Pancreas (tissue), 10 donors: ENCODE measurements around the gene CCL2. TPM values are rescaled to one million over a fixed set of nuclear protein-coding genes. Genes with fewer than 3 reads are reported as not detected.

Source experiments
- ATAC-seq, 4 donors: fragments of 200-7000 bp; cut with Tn5 transposase; one replicate each; pipeline versions ENCODE4 v1.8.0 to v1.9.1; 2020; ENCODE audit warnings: mild to moderate bottlenecking in 4 of 4, moderate library complexity in 4 of 4
- DNase-seq, 6 donors: peaks; one replicate each; pipeline ENCODE4 v3.0.0-alpha.2; 2020
- FAIRE-seq: peaks from 2 replicates; lab custom pipeline; 2012; peaks lifted over from hg19 to GRCh38; lab: Jason Lieb, UNC
- H3K27ac ChIP-seq, 4 donors: fragments of 200-600 bp; sonication (generic); 1 replicate in 3 of 4; 2 replicates in 1 of 4; pipeline versions ENCODE4 v1.5.0 to v1.8.0; 2020
- H3K27me3 ChIP-seq, 4 donors: fragments of 200-600 bp; one replicate each; pipeline ENCODE4 v1.8.0; 2021
- H3K36me3 ChIP-seq, 3 donors: fragments of 200-600 bp; sonication (generic) in 1 of 3; one replicate each; pipeline versions ENCODE4 v1.5.0 to v1.8.0; 2020 to 2021
- H3K4me1 ChIP-seq, 3 donors: fragments of 200-600 bp; one replicate each; pipeline ENCODE4 v1.8.0; 2021
- H3K4me3 ChIP-seq, 4 donors: fragments of 200-600 bp; sonication (generic) in 2 of 4; one replicate each; pipeline versions ENCODE4 v1.5.0 to v1.8.0; 2020 to 2021
- H3K9me3 ChIP-seq, 4 donors: fragments of 200-600 bp; one replicate each; pipeline ENCODE4 v1.8.0; 2021
- WGBS, 2 donors: extraction: QIAGEN DNeasy Blood & Tissue Kit; methylation state at CpG; one replicate each; pipeline ENCODE4 v1.1.7; 2013; 5-methylcytosine and 5-hydroxymethylcytosine counted together
- intact Hi-C, 3 donors: fragments of 100-400 bp; cut with DNase I; formaldehyde crosslinking; loops; one replicate each; pipeline versions ENCODE4 v1.11.1 to v1.14.2; 2022
- polyA plus RNA-seq, 2 donors: library from polyadenylated mRNA; stranded (reverse); fragments of 200-250 nt; gene quantifications; one replicate each; pipeline ENCODE4 v1.2.3, GENCODE V29; 2013
- total RNA-seq, 6 donors: library from RNA; stranded (reverse); fragmentation: NEBNext Ultra II Directional in 4 of 6; extraction: Animal tissue kit (Norgen Biotek cat#: 25700) in 4 of 6; gene quantifications; one replicate each; pipeline versions ENCODE4 v1.2.1 to v1.2.4, GENCODE V29; 2021 to 2023
- TF ChIP-seq, protein P1 (sequence below), 4 donors: fragments of 200-600 bp; sonication (generic) in 3 of 4; IDR thresholded peaks; one replicate each; pipeline versions ENCODE4 v1.5.0 to v1.8.0; 2021; ENCODE audit warnings: antibody characterized with exemption in 4 of 4
- donor health status: healthy with polysubstance abuse.
- donor health status: DM: no; HTN: no; CAD: no; lungs with moderate emphysema.
- donor health status: DM: no; HTN: no; CAD: no.
- donor health status: control.
- donor health status: control.
- donor health status: Bipolar disorder and iron deficiency.
- donor health status: DM: yes; HTN: yes; CAD: no.
- donor health status: DM: no; HTN: no; CAD: no.
- donor health status: DM: no; HTN: no; CAD: no.
- donor health status: DM: yes; HTN: yes; CAD: no.

CCL2 gene
- total and polyA plus RNA-seq, 8 donors, result 5.6 to 293 (median 75.5) TPM

DNA sequence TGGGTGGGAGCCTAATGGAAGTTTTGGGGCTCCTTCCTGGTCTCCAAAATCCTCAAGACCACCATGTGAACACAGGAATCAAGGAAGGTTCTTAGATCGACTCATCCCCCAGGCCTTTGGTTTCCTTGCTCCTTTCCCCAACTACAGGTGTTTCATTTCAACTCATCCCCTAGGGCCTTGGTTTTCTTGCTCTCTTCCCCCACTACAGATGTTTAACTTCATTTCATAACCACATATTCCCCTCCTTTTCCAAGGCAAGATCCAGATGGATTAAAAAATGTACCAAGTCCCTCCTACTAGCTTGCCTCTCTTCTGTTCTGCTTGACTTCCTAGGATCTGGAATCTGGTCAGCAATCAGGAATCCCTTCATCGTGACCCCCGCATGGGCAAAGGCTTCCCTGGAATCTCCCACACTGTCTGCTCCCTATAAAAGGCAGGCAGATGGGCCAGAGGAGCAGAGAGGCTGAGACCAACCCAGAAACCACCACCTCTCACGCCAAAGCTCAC, 30.3 kb downstream of the CCL2 start, which contains the start of gene CCL11:
TSS of gene CCL11 (plus strand) at position 457 of the 507 bp plus-strand sequence. CDS start 67 bp downstream, outside the sequence.
- WGBS, 2 donors, result 60 to 64% methylated on average over 4 of the region's 4 CpGs
- TF ChIP-seq, protein P1, sequence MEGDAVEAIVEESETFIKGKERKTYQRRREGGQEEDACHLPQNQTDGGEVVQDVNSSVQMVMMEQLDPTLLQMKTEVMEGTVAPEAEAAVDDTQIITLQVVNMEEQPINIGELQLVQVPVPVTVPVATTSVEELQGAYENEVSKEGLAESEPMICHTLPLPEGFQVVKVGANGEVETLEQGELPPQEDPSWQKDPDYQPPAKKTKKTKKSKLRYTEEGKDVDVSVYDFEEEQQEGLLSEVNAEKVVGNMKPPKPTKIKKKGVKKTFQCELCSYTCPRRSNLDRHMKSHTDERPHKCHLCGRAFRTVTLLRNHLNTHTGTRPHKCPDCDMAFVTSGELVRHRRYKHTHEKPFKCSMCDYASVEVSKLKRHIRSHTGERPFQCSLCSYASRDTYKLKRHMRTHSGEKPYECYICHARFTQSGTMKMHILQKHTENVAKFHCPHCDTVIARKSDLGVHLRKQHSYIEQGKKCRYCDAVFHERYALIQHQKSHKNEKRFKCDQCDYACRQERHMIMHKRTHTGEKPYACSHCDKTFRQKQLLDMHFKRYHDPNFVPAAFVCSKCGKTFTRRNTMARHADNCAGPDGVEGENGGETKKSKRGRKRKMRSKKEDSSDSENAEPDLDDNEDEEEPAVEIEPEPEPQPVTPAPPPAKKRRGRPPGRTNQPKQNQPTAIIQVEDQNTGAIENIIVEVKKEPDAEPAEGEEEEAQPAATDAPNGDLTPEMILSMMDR (IDR thresholded peaks at IDR 0.05), result no peak
- FAIRE-seq (no peak), ATAC-seq (peak in 1 of 4 donors; percentile 38), DNase-seq (no peak)
- no peaks in the 10 kb centered on the region for H3K9me3 ChIP-seq
- H3K27ac ChIP-seq, result no peak within 1 kb of the TSS
- no peaks in the 10 kb centered on the region for H3K27me3 ChIP-seq
- intact Hi-C loops, result no loop called here
- H3K4me1 ChIP-seq, result no peaks in the 10 kb centered on the region
- no peak within 1 kb of the TSS for H3K4me3 ChIP-seq
- H3K36me3 ChIP-seq, result no peaks in the 10 kb centered on the region

DNA sequence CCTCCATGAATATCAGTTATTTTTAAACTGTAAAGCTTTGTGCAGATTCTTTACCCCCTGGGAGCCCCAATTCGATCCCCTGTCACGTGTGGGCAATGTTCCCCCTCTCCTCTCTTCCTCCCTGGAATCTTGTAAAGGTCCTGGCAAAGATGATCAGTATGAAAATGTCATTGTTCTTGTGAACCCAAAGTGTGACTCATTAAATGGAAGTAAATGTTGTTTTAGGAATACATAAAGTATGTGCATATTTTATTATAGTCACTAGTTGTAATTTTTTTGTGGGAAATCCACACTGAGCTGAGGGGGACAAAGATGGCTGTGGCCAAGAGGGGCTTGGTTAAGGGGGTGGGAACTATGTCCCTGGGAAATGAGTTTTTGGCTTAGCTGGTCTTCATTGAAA, 32.8 kb downstream of the CCL2 start:
- Histone ChIP-seq H3K27me3 (no peaks in the 10 kb centered on the region), H3K27ac (no peak overlapping the region), H3K36me3 (no peaks in the 10 kb centered on the region), H3K4me3 (no peak overlapping the region), H3K9me3 (no peaks in the 10 kb centered on the region), H3K4me1 (no peaks in the 10 kb centered on the region)
- 24 to 25% methylated on average over 2 of the region's 2 CpGs for WGBS, 2 donors
- TF ChIP-seq, protein P1 (IDR thresholded peaks at IDR 0.05), result no peak
- no peak for FAIRE-seq
- ATAC-seq, result no peak
- no peak for DNase-seq
- intact Hi-C loops, result no loop called here

DNA sequence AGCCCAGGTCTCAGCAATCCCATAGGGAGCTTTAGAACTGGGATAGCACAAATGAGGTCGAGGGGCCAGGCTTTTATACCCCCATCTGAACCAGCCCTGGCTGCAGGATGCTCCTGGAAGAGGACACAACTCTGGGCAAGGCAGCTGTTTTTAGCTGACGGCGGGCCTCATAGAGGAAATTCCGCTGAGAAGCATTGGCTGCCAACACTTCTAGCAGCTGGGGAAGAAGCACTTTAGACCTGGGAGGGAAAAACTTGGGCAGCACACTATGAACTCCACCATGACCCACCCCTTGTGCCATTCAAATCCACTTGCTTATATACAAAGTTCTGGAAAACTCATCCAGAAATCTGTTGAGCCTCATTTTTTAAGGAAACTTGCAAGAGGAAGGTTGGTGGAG, 35.5 kb downstream of the CCL2 start:
- ATAC-seq (no peak), DNase-seq (no peak), FAIRE-seq (no peak)
- intact Hi-C loops, result no loop called here
- TF ChIP-seq, protein P1 (IDR thresholded peaks at IDR 0.05), result no peak
- no peaks in the 10 kb centered on the region for H3K4me1 ChIP-seq
- H3K36me3 ChIP-seq, result no peaks in the 10 kb centered on the region
- no peaks in the 10 kb centered on the region for H3K27me3 ChIP-seq
- 63 to 68% methylated on average over 4 of the region's 4 CpGs for WGBS, 2 donors
- H3K4me3 ChIP-seq, result no peak overlapping the region
- no peaks in the 10 kb centered on the region for H3K9me3 ChIP-seq
- H3K27ac ChIP-seq, result no peak overlapping the region

DNA sequence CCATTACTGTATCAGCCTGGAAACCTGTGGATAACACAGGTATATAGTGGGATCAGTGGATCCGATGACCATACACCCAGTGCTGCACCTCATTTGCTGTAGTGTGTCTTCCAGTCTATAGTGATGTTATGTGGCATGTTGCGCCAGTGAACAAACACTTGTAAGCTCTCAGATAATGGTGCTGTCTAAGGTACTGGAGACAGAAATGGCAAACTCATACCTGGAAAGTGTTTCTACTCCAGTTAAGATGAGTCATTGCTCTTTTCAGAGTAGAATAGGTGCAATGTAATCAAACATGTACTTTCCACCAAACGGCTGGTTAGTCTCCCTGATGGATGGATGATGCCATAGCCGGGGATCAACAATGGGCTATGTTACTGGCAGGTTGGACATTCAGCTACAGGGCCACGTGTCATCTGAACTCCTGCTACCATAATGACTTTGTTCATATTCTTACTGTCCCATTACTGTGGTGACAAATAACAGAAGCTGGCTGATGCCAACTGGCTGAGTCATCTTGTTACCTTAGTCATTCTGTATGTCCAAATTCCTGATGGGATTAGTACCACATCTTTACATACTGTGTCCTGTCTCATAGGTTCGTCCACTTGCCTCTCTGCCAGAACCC, 36.8 kb downstream of the CCL2 start:
- Histone ChIP-seq H3K4me3 (no peak overlapping the region), H3K27ac (no peak overlapping the region), H3K4me1 (no peaks in the 10 kb centered on the region), H3K9me3 (no peaks in the 10 kb centered on the region), H3K36me3 (no peaks in the 10 kb centered on the region), H3K27me3 (no peaks in the 10 kb centered on the region)
- intact Hi-C loops, result no loop called here
- DNase-seq (no peak), FAIRE-seq (no peak), ATAC-seq (no peak)
- TF ChIP-seq, protein P1 (IDR thresholded peaks at IDR 0.05), result no peak
- WGBS, 2 donors, result 68 to 78% methylated on average over 6 of the region's 6 CpGs

DNA sequence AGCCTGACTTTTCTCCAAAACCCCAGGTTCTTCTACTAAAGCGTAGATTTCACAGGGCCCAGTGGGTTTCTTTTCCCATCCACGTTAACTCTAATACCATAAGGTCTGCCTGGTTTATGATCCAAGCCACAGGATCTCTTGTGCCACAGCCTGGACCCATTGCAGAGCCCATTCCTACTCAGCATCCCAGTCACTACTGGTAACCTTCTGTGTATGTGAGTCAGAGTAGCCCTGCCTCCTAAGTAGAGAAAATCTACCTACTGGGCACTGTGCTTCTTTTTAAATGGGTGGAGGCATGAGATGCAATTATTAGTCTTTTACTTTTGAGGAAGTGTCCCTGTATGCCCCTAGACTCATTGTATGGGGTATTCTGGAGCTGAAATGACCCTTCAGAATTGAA, 43.9 kb downstream of the CCL2 start:
- intact Hi-C loops, result no loop called here
- FAIRE-seq (no peak), DNase-seq (no peak), ATAC-seq (no peak)
- TF ChIP-seq, protein P1 (IDR thresholded peaks at IDR 0.05), result no peak
- Histone ChIP-seq H3K4me1 (no peaks in the 10 kb centered on the region), H3K27ac (no peak overlapping the region), H3K9me3 (no peaks in the 10 kb centered on the region), H3K4me3 (no peak overlapping the region), H3K36me3 (no peaks in the 10 kb centered on the region), H3K27me3 (no peaks in the 10 kb centered on the region)
- 80 to 82% methylated on average over 2 of the region's 2 CpGs for WGBS, 2 donors
